CD14-positive monocyte (primary cell): ENCODE measurements around the gene TAS2R14. TPM values are rescaled to one million over a fixed set of nuclear protein-coding genes. Genes with fewer than 3 reads are reported as not detected.

Experiments
- DNase-seq, 3 donors: peaks; one replicate each; pipeline ENCODE4 v3.0.0-alpha.2; 2011 to 2022
- H2AFZ ChIP-seq: 2 replicates; pipeline ENCODE4 v1.6.0; 2012; ENCODE audit warnings: mild to moderate bottlenecking, low read depth, low read length, inconsistent platforms; ENCODE audit not compliant: insufficient read depth, poor library complexity, severe bottlenecking
- H3K27ac ChIP-seq, 2 donors: 1 replicate in 1 of 2; 2 replicates in 1 of 2; pipeline ENCODE4 v1.5.1; 2012 to 2013; ENCODE audit warnings: low read length in 2 of 2, control low read depth in 1 of 2, inconsistent platforms in 1 of 2, low read depth in 1 of 2, mild to moderate bottlenecking in 1 of 2
- H3K27me3 ChIP-seq, 2 donors: one replicate each; pipeline versions ENCODE4 v1.6.0 to v1.6.1; 2011 to 2013; ENCODE audit warnings: low read length in 2 of 2; ENCODE audit not compliant: control insufficient read depth in 2 of 2, insufficient read depth in 2 of 2
- H3K36me3 ChIP-seq, 2 donors: replicated peaks in 1 of 2; 1 replicate in 1 of 2; 2 replicates in 1 of 2; pipeline versions ENCODE4 v1.5.1 to v1.6.1; 2012 to 2013; ENCODE audit warnings: low read length in 2 of 2, control low read depth in 1 of 2, inconsistent platforms in 1 of 2, mild to moderate bottlenecking in 1 of 2; ENCODE audit not compliant: insufficient read depth in 2 of 2, control insufficient read depth in 1 of 2
- H3K4me1 ChIP-seq, 2 donors: 1 replicate in 1 of 2; 2 replicates in 1 of 2; pipeline versions ENCODE4 v1.5.1 to v1.6.1; 2012 to 2013; ENCODE audit warnings: low read length in 2 of 2, control low read depth in 1 of 2, inconsistent platforms in 1 of 2, mild to moderate bottlenecking in 1 of 2, moderate library complexity in 1 of 2; ENCODE audit not compliant: insufficient read depth in 2 of 2, control insufficient read depth in 1 of 2
- H3K4me2 ChIP-seq: replicated peaks from 2 replicates; pipeline ENCODE3; 2012; ENCODE audit warnings: low read length, moderate library complexity, mild to moderate bottlenecking; ENCODE audit not compliant: poor library complexity, severe bottlenecking; ENCODE audit errors: extremely low read depth
- H3K4me3 ChIP-seq, 3 experiments: fragments of 200-600 bp in 1 of 3; sonication (generic) in 1 of 3; replicated peaks in 1 of 3; 1 replicate in 2 of 3; 2 replicates in 1 of 3; pipeline ENCODE4 v1.5.1; 2011 to 2013; ENCODE audit warnings: low read length in 3 of 3, mild to moderate bottlenecking in 3 of 3, control low read depth in 2 of 3, low read depth in 2 of 3, inconsistent platforms in 1 of 3, moderate library complexity in 1 of 3
- H3K79me2 ChIP-seq: 2 replicates; pipeline ENCODE4 v1.6.0; 2012; ENCODE audit warnings: mild to moderate bottlenecking, control low read depth, inconsistent platforms, low read length, moderate library complexity; ENCODE audit not compliant: insufficient read depth
- H3K9ac ChIP-seq: 2 replicates; pipeline ENCODE4 v1.6.0; 2017; ENCODE audit warnings: low read length, mild to moderate bottlenecking; ENCODE audit not compliant: insufficient read depth, poor library complexity, severe bottlenecking
- H3K9me3 ChIP-seq, 2 donors: replicated peaks in 1 of 2; 1 replicate in 1 of 2; 2 replicates in 1 of 2; pipeline versions ENCODE4 v1.5.1 to v1.6.1; 2012 to 2013; ENCODE audit warnings: low read length in 2 of 2, control low read depth in 1 of 2; ENCODE audit not compliant: control insufficient read depth in 1 of 2, insufficient read depth in 1 of 2
- H4K20me1 ChIP-seq: 2 replicates; pipeline ENCODE4 v1.6.0; 2012; ENCODE audit warnings: mild to moderate bottlenecking, low read length, control low read depth, moderate library complexity; ENCODE audit not compliant: insufficient read depth
- H3K27ac Mint-ChIP-seq, 7 donors: one replicate each; pipeline ENCODE4 v1.8.0; 2020; ENCODE audit warnings: mild to moderate bottlenecking in 7 of 7, mixed read lengths in 7 of 7, moderate library complexity in 6 of 7, inconsistent platforms in 2 of 7
- H3K27me3 Mint-ChIP-seq, 3 donors: one replicate each; pipeline ENCODE4 v1.8.0; 2021 to 2022; ENCODE audit warnings: low read depth in 3 of 3, mild to moderate bottlenecking in 3 of 3, mixed read lengths in 3 of 3, moderate library complexity in 3 of 3, inconsistent platforms in 1 of 3
- H3K36me3 Mint-ChIP-seq, 2 donors: one replicate each; pipeline ENCODE4 v1.8.0; 2020; ENCODE audit warnings: mixed read lengths in 2 of 2, inconsistent platforms in 1 of 2, mild to moderate bottlenecking in 1 of 2
- H3K4me1 Mint-ChIP-seq: one replicate; pipeline ENCODE4 v1.8.0; 2020; ENCODE audit warnings: mild to moderate bottlenecking, mixed read lengths
- H3K4me3 Mint-ChIP-seq, 2 donors: one replicate each; pipeline ENCODE4 v1.8.0; 2020; ENCODE audit warnings: mild to moderate bottlenecking in 2 of 2, mixed read lengths in 2 of 2, moderate library complexity in 1 of 2
- H3K9me3 Mint-ChIP-seq, 7 donors: one replicate each; pipeline ENCODE4 v1.8.0; 2020 to 2022; ENCODE audit warnings: mixed read lengths in 7 of 7, mild to moderate bottlenecking in 6 of 7, moderate library complexity in 6 of 7, inconsistent platforms in 2 of 7
- WGBS: methylation state at CpG from one replicate; pipeline ENCODE4 v1.1.5; 2013; ENCODE audit warnings: missing lambda C conversion rate; ENCODE audit not compliant: insufficient coverage; 5-methylcytosine and 5-hydroxymethylcytosine counted together
- intact Hi-C, 2 donors: fragments of 100-400 bp; cut with micrococcal nuclease; formaldehyde crosslinking; loops; one replicate each; pipeline versions ENCODE4 v1.15.0 to v1.15.1; 2023
- polyA plus RNA-seq, 3 donors: library from polyadenylated mRNA; depleted of rRNA in 1 of 3; unstranded in 2 of 3; stranded (reverse) in 1 of 3; fragments of 300-500 nt in 2 of 3; fragments of >200 nt in 1 of 3; fragmentation: Illumina TruSeq in 2 of 3; gene quantifications; 1 replicate in 2 of 3; 2 replicates in 1 of 3; pipeline ENCODE4 v1.2.3, GENCODE V29; 2012 to 2021
- TF ChIP-seq, protein P1 (sequence below): fragments of 200-600 bp; IDR thresholded peaks from one replicate; pipeline ENCODE4 v1.8.0; 2022; ENCODE audit warnings: antibody characterized with exemption, mild to moderate bottlenecking

The TAS2R14 gene
- polyA plus RNA-seq, 3 donors: 0.53 to 1.5 (median 0.61) TPM

DNA sequence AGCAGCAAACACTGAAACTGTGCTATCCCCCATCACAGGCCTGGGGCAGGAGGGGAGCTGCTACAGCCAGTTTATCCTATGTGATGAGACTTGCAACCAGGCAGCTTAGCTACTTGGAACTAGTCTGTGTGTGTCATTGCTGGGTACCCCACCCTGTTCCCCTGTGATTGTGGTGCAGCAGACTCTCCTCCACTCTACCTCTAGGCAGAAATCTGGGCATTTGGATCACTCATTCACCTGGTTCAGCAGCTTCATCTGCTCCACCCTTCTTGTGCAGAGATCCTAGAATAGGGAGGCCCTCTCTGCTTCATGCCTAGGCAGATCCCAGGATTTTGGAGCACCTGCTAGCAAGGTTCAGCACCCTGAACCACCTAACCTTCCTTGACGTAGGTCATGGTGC is 38.5 kb downstream of the TAS2R14 start:
- Histone ChIP-seq H3K27me3 (no peaks in the 10 kb centered on the region), H3K27ac (no peak overlapping the region), H3K4me1 (no peaks in the 10 kb centered on the region), H3K9ac (no peak overlapping the region), H3K79me2 (no peaks in the 10 kb centered on the region), H3K4me2 (no peak overlapping the region), H3K36me3 (no peaks in the 10 kb centered on the region), H4K20me1 (no peaks in the 10 kb centered on the region), H2AFZ (no peak overlapping the region), H3K4me3 (no peak overlapping the region), H3K9me3 (peaks cover 25 to 26% of the 10 kb centered on the region in 2 donors)
- TF ChIP-seq, protein P1, sequence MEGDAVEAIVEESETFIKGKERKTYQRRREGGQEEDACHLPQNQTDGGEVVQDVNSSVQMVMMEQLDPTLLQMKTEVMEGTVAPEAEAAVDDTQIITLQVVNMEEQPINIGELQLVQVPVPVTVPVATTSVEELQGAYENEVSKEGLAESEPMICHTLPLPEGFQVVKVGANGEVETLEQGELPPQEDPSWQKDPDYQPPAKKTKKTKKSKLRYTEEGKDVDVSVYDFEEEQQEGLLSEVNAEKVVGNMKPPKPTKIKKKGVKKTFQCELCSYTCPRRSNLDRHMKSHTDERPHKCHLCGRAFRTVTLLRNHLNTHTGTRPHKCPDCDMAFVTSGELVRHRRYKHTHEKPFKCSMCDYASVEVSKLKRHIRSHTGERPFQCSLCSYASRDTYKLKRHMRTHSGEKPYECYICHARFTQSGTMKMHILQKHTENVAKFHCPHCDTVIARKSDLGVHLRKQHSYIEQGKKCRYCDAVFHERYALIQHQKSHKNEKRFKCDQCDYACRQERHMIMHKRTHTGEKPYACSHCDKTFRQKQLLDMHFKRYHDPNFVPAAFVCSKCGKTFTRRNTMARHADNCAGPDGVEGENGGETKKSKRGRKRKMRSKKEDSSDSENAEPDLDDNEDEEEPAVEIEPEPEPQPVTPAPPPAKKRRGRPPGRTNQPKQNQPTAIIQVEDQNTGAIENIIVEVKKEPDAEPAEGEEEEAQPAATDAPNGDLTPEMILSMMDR: no peak
- intact Hi-C loops: no loop called here
- DNase-seq: no peak
- Mint-ChIP-seq H3K4me1 (no peaks in the 10 kb centered on the region), H3K27ac (no peak overlapping the region), H3K4me3 (no peak overlapping the region), H3K27me3 (peaks cover 0 to 1% (median 0%) of the 10 kb centered on the region in 3 donors), H3K36me3 (peaks cover 2 to 14% of the 10 kb centered on the region in 2 donors), H3K9me3 (peaks cover 2 to 40% (median 37%) of the 10 kb centered on the region in 7 donors)
- WGBS: 100% methylated on average over 1 of the region's 1 CpG

DNA sequence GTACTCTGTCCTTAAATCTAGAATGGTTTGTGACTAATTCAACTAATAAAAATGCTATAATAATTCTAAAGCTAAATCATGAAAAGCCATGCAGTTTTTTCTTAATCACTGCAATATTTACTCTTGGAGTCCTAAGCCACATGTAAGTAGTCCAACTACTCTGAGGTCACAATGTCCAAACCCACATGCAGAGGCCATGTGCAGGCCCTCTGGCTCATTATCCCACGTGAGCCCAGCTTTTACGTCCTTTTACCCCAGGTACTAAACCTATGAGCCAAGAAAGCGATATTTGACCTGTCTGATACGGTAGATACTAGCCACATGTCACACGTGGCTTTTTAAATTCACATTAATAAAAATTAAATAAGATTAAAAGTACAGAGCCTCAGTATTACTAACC is 42.2 kb downstream of the TAS2R14 start:
- no CpG with 5 or more reads among the region's 5 CpGs for WGBS
- Histone ChIP-seq H2AFZ (no peak overlapping the region), H3K4me2 (no peak overlapping the region), H3K4me1 (no peaks in the 10 kb centered on the region), H4K20me1 (no peaks in the 10 kb centered on the region), H3K4me3 (no peak overlapping the region), H3K27me3 (no peaks in the 10 kb centered on the region), H3K9ac (no peak overlapping the region), H3K79me2 (no peaks in the 10 kb centered on the region), H3K36me3 (no peaks in the 10 kb centered on the region), H3K27ac (no peak overlapping the region), H3K9me3 (peaks cover 10 to 18% of the 10 kb centered on the region in 2 donors)
- Mint-ChIP-seq H3K27ac (no peak overlapping the region), H3K4me3 (no peak overlapping the region), H3K27me3 (peaks cover 0 to 1% (median 0%) of the 10 kb centered on the region in 3 donors), H3K9me3 (peaks cover 0 to 23% (median 11%) of the 10 kb centered on the region in 7 donors), H3K36me3 (peaks cover 1 to 4% of the 10 kb centered on the region in 2 donors), H3K4me1 (no peaks in the 10 kb centered on the region)
- intact Hi-C loops: no loop called here
- DNase-seq: no peak
- TF ChIP-seq, protein P1: no peak
